ENCODE measurements around the gene RNF128.

RNF128 gene, protein sequence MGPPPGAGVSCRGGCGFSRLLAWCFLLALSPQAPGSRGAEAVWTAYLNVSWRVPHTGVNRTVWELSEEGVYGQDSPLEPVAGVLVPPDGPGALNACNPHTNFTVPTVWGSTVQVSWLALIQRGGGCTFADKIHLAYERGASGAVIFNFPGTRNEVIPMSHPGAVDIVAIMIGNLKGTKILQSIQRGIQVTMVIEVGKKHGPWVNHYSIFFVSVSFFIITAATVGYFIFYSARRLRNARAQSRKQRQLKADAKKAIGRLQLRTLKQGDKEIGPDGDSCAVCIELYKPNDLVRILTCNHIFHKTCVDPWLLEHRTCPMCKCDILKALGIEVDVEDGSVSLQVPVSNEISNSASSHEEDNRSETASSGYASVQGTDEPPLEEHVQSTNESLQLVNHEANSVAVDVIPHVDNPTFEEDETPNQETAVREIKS

DNA sequence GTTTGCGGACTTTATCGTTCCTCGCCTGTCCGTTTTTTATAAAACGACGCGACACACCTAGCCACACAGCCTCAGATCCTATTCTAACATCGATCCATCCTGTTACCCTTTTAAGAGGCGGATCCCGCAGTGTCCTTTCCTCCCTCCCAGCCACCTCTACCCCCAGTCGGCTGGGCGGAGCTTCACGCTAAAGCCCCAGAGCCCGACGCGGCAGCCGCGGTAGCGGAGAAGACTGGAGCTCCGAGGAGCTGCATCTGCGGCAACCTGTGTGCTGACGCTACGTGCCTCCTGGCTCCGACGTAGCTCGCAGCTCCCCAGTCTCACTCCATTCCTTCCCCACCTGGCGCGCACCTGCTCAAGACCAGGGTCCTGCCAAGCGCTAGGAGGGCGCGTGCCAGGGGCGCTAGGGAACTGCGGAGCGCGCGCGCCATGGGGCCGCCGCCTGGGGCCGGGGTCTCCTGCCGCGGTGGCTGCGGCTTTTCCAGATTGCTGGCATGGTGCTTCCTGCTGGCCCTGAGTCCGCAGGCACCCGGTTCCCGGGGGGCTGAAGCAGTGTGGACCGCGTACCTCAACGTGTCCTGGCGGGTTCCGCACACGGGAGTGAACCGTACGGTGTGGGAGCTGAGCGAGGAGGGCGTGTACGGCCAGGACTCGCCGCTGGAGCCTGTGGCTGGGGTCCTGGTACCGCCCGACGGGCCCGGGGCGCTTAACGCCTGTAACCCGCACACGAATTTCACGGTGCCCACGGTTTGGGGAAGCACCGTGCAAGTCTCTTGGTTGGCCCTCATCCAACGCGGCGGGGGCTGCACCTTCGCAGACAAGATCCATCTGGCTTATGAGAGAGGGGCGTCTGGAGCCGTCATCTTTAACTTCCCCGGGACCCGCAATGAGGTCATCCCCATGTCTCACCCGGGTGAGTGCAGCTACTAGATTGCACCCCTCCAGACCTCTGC is at the start of gene RNF128:
RNF128 (plus strand) TSS at position 217 of the 953 bp plus-strand sequence; CDS start at position 430, 213 bp downstream.
- peak; percentile 19 for DNase-seq

GRCh38 chrX:106680716-106681115 is 45.8 kb upstream of the RNF128 start:
- DNase-seq: no peak

GRCh38 chrX:106684207-106684606 is 42.3 kb upstream of the RNF128 start:
- no peak for DNase-seq

- DNase-seq: no peak
These were observed 34.0 kb upstream of the RNF128 start for GRCh38 chrX:106692425-106693065.

GRCh38 chrX:106696502-106696901 is 30.0 kb upstream of the RNF128 start:
- no peak for DNase-seq

DNA sequence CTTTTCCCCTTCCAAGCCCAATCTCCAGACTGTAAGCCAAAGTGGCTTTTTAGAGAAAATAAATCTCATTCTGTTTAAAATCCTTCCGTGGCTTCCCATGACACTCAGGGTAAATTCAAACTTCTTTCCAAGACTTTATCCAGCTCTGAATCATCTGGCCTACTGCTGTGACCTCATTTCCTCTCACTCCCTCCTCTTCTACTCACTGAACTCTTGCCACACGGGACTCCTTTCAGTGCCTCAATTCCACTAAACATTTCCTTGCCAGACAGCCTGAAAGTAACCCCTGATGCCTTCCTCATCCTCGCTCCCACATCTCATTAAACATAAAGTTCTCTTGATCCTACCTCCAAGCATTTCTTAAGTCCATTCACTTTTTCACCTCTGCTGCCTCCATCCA is 27.8 kb upstream of the RNF128 start:
- no peak for DNase-seq

- no peak for DNase-seq
These were observed 23.9 kb upstream of the RNF128 start for GRCh38 chrX:106702636-106703035.

- no peak for DNase-seq
These were observed 20.0 kb upstream of the RNF128 start for GRCh38 chrX:106706466-106706865.

DNA sequence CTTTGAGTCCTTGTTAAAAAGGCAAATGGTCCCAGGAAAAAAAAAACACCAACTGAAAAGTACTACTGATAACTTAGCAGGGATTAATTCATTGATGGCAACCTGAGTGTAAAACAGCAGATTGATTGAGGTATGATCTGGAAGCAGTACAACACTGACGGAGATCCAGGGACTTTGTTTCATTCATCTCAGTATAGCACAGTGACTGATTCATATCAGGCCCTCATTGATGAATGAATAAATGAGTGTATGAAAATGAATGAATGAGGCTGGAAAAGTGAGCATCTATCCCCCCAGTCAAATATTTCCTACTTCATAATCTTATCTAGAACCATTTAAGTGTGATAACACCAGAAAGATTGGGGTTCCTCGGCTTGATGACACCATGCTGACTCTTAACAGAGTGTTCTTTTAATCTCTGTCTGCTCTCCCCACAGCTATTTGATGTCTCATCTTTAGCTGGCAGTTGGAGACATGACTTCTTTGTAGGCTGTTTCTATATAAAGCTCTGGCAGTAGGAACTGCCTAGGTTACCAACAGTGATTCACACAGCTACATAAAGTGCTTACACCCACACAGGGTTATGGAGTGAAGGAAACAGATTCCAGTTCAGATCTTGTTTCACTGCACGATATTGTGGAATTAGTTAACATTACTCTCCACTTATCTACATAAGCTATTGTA is 18.6 kb upstream of the RNF128 start:
- DNase-seq: no peak

GRCh38 chrX:106710771-106711170 is 15.7 kb upstream of the RNF128 start:
- DNase-seq: no peak

DNA sequence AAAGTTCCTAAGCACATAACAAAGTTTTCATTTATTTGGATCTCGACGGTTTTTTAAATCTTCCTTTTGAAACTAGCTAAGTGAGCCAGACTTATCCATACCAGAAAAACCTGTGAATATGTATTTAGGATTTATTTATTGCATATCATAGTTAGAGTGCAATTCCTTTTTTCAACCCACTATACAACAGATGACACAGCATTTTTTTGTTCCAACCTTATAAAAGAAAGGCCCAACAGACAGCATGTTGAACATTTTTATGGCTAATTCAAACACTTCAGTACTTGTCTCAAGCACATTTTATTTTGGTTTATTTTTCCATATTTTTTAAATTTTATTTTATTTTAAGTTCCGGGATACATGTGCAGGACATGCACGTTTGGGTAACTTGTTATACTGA is 15.1 kb upstream of the RNF128 start:
- DNase-seq: no peak

GRCh38 chrX:106716004-106716403 is 10.5 kb upstream of the RNF128 start:
- DNase-seq: no peak

DNA sequence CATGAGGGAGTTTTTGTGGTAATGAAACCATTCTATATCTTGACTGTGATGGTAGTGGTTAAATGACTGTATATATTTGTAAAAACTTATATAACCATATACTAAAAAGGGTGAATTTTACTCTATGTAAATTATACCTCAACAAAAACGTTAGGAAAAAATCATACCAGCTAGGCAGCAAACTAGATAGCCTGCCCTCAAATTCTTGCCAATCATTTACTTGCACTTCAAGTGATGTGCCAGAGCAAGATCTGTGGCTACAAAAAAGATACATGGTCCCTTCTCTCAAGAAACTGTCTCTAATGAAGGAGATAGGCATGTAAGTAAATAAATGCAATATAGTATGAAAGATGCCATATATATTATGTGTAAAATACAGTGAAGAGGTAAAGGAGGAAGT is 10.0 kb upstream of the RNF128 start:
- DNase-seq: no peak

DNA sequence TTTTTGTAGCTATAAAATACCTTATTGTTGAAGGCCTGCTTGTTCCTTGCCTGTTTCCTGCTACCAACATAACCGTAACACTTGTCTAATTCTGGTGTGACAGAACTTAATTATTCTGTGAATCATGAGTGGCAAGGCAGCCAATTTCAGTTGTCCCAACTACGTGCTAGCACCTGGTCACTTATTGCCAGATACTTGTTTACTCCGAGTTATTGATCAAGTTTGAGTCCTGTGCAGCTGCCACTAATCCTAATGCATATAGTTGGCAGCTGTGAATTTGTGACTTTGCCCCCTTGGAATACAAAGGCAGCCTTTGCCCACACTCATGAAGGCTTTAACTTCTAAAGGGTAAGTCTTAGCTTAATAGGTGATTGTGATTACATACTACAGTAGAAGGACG is 7.8 kb upstream of the RNF128 start:
- no peak for DNase-seq

GRCh38 chrX:106725931-106726330 is 570 bp upstream of the RNF128 start:
- DNase-seq: no peak

GRCh38 chrX:106728337-106728736 is 1.8 kb downstream of the RNF128 start:
- no peak for DNase-seq

GRCh38 chrX:106730401-106730800 is 3.9 kb downstream of the RNF128 start:
- no peak for DNase-seq

DNA sequence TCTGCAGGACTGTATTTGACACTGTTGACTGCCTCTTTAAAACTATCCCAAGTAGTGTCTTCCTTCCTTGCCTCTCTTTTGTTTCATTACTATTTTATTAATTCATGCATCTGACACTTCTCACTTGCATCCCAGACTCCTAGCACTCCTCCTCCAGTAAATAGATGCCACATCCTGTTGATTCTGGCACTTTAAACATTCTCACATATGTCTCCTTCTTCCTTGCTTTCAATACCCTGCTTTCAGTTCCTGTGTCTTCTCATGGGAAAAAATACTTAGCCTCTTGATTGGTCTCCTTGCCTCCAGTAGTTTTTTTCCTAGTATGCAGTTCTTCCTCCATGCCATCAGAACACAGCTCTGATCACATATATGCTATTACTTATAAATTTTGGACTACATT is 5.1 kb downstream of the RNF128 start:
- DNase-seq: no peak

DNA sequence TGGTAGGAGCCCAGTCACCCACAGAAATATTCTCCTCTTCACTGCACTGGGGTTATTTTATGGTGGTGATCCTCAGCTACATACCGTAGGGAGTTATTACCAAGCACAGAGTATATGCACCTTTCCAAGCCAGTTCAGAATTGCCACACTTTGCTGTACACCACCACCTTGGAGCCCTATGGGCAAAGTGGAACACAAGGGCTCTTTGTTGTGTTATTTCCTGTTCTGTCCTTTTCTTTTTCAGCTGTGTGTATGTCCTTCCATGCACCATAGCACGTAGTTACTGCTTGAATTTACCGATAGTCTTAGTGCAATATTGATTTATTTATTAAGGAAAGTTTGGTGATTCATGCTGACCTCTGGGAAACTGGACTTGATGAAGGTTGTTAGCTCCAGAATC is 8.3 kb downstream of the RNF128 start:
- DNase-seq: no peak

- DNase-seq: no peak
These were observed 13.8 kb downstream of the RNF128 start for GRCh38 chrX:106740193-106740780.

GRCh38 chrX:106742193-106742592 is 15.7 kb downstream of the RNF128 start:
- no peak for DNase-seq

DNA sequence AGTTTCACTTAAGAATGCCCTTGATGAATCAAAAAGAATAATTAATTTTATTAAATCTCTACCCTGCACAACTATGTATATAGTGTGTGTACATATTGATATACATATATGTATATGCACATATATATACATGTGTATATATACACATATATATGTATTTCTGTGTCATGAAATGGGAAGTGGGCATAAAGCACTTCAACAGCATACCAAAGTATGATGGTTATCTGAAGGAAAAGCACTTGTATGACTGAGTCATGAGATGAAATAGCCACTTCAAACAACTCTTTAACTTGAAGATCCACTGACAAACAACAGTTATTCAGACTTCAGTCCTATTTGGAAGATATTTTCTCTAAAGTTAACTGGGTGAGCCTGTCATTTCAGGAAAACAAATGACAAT is 16.3 kb downstream of the RNF128 start:
- DNase-seq: no peak
